HepG2 (cell line): Measurements from ENCODE around the gene UBTF. TPM values are rescaled to one million over a fixed set of nuclear protein-coding genes. Genes with fewer than 3 reads are reported as not detected.
A peak's percentile ranks its signal among the peaks of the same experiment; 100 is the strongest.

Experiments used
- ARNTL ChIP-seq: sonication (generic); formaldehyde crosslinking; IDR thresholded peaks from 2 replicates; pipeline ENCODE4 v1.4.0; 2020; ENCODE audit warnings: mild to moderate bottlenecking, missing genetic modification reagents
- ATF7-NPFF ChIP-seq: sonication (generic); formaldehyde crosslinking; IDR thresholded peaks from 2 replicates; pipeline ENCODE4 v1.8.1; 2023; ENCODE audit warnings: mild to moderate bottlenecking, low read depth, missing genetic modification reagents, moderate library complexity
- BHLHE40 ChIP-seq: IDR thresholded peaks from 2 replicates; pipeline ENCODE4 v1.6.1; 2011; ENCODE audit warnings: low read length, improper control_type of control experiment
- CEBPB ChIP-seq: IDR thresholded peaks from 2 replicates; pipeline ENCODE4 v1.6.1; 2011; ENCODE audit warnings: low read depth, low read length, improper control_type of control experiment, borderline replicate concordance
- ETV5 ChIP-seq: IDR thresholded peaks from 2 replicates; pipeline ENCODE4 v1.6.1; 2018; ENCODE audit warnings: missing biosample characterization, missing genetic modification reagents, inconsistent platforms, borderline replicate concordance
- GTF3A ChIP-seq: sonication (generic); formaldehyde crosslinking; conservative IDR thresholded peaks from 2 replicates; pipeline ENCODE4 v1.4.0; 2020; ENCODE audit warnings: mild to moderate bottlenecking, missing genetic modification reagents
- MED8 ChIP-seq: sonication (generic); formaldehyde crosslinking; IDR thresholded peaks from 2 replicates; pipeline ENCODE4 v1.8.1; 2023; ENCODE audit warnings: mild to moderate bottlenecking, missing genetic modification reagents; ENCODE audit not compliant: insufficient replicate concordance
- NFYB ChIP-seq: sonication (generic); formaldehyde crosslinking; IDR thresholded peaks from 2 replicates; pipeline ENCODE4 v1.4.0; 2020; ENCODE audit warnings: missing genetic modification reagents
- POLR2AphosphoS5 ChIP-seq: IDR thresholded peaks from 2 replicates; pipeline ENCODE4 v1.6.1; 2012; ENCODE audit warnings: low read depth, low read length
- RELA ChIP-seq: sonication (generic); formaldehyde crosslinking; IDR thresholded peaks from 2 replicates; pipeline ENCODE4 v1.4.0; 2020; ENCODE audit warnings: missing genetic modification reagents
- ZNF543 ChIP-seq: sonication (generic); formaldehyde crosslinking; IDR thresholded peaks from 2 replicates; pipeline ENCODE4 v1.4.0; 2020; ENCODE audit warnings: mild to moderate bottlenecking, missing genetic modification reagents
- ZNF552 ChIP-seq: sonication (generic); formaldehyde crosslinking; IDR thresholded peaks from 2 replicates; pipeline ENCODE4 v1.9.0; 2022; ENCODE audit warnings: missing genetic modification reagents, mild to moderate bottlenecking, borderline replicate concordance
- ZNF891 ChIP-seq: sonication (generic); formaldehyde crosslinking; IDR thresholded peaks from 2 replicates; pipeline ENCODE4 v1.5.0; 2020; ENCODE audit warnings: mild to moderate bottlenecking, missing genetic modification reagents
- polyA plus RNA-seq, 8 experiments: library from polyadenylated mRNA; depleted of rRNA in 3 of 8; stranded (reverse) in 7 of 8; unstranded in 1 of 8; fragments of >200 nt; fragmentation: Illumina TruSeq in 4 of 8; extraction: Trizol in 4 of 8; gene quantifications; 2 replicates each; pipeline versions ENCODE4 v1.2.1 to v1.2.3, GENCODE V29; 2011 to 2016; ENCODE audit warnings: low read depth in 4 of 8, missing spikeins in 1 of 8, mixed read lengths in 1 of 8; ENCODE audit not compliant: insufficient read depth in 1 of 8
- total RNA-seq, 5 experiments: library from RNA; depleted of rRNA; stranded (reverse); fragments of >200 nt; fragmentation: Illumina TruSeq; extraction: Trizol; gene quantifications; 2 replicates each; pipeline ENCODE4 v1.2.3, GENCODE V29; 2016; ENCODE audit warnings: low read depth in 1 of 5
- TF ChIP-seq, protein P1 (sequence below): sonication (generic); formaldehyde crosslinking; IDR thresholded peaks from 2 replicates; pipeline ENCODE4 v1.4.0; 2020; ENCODE audit warnings: missing genetic modification reagents, borderline replicate concordance
- TF ChIP-seq, protein P2 (sequence below): IDR thresholded peaks from 2 replicates; pipeline ENCODE4 v1.6.1; 2016; ENCODE audit warnings: missing compliant biosample characterization, missing genetic modification reagents, borderline replicate concordance
- TF ChIP-seq, protein P3 (sequence below): sonication (generic); formaldehyde crosslinking; IDR thresholded peaks from 2 replicates; pipeline ENCODE4 v1.4.0; 2020; ENCODE audit warnings: missing genetic modification reagents, borderline replicate concordance
- TF ChIP-seq, protein P4 (sequence below): sonication (generic); formaldehyde crosslinking; IDR thresholded peaks from 2 replicates; pipeline ENCODE4 v1.5.1; 2020; ENCODE audit warnings: missing genetic modification reagents, mild to moderate bottlenecking, borderline replicate concordance

The UBTF gene
- total and polyA plus RNA-seq, 2 of the 13 experiments (the other 11 are each of a cell fraction or from before 2014, with no cell fraction given): 15.2 to 60.9 TPM

DNA sequence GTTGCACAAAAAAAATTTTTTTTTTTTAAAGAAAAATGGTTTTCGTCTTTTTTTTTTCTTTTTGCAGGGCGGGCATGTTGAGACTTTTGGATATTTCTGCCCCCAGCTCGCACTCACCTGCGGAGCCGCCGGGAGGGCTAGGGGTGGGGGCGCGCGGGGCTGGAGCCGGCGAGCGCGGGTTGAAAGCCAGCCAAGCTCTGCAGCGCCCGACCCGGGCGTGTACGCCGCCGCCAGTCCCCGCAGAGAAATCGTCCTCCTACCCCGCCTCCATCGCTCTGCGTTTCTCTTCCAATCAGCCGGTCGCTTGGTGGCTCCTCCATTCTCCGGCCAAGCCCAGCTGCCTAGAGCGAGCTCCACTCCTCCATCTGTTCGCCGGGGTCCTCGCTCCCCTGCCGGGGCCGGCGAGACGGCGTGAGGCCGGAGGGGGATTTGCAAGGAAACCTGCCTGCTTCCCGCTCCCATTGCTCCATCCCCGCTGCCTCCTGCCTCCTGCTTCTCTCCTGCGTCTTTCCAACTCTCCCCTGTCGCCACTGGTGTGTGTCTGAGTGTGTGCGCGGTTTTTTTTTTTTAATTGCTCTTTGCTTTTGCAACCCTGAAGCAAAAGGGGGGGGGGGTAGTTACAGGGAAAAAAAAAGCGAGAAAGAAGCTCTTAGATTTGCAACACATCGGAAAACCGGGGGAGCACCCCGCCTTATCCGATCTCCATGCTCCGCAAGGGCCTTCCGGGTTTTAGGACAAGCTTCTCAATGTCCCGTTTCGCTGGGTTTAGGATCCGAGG, 1.8 kb upstream of the UBTF start (continued):
- TF ChIP-seq, protein P1, sequence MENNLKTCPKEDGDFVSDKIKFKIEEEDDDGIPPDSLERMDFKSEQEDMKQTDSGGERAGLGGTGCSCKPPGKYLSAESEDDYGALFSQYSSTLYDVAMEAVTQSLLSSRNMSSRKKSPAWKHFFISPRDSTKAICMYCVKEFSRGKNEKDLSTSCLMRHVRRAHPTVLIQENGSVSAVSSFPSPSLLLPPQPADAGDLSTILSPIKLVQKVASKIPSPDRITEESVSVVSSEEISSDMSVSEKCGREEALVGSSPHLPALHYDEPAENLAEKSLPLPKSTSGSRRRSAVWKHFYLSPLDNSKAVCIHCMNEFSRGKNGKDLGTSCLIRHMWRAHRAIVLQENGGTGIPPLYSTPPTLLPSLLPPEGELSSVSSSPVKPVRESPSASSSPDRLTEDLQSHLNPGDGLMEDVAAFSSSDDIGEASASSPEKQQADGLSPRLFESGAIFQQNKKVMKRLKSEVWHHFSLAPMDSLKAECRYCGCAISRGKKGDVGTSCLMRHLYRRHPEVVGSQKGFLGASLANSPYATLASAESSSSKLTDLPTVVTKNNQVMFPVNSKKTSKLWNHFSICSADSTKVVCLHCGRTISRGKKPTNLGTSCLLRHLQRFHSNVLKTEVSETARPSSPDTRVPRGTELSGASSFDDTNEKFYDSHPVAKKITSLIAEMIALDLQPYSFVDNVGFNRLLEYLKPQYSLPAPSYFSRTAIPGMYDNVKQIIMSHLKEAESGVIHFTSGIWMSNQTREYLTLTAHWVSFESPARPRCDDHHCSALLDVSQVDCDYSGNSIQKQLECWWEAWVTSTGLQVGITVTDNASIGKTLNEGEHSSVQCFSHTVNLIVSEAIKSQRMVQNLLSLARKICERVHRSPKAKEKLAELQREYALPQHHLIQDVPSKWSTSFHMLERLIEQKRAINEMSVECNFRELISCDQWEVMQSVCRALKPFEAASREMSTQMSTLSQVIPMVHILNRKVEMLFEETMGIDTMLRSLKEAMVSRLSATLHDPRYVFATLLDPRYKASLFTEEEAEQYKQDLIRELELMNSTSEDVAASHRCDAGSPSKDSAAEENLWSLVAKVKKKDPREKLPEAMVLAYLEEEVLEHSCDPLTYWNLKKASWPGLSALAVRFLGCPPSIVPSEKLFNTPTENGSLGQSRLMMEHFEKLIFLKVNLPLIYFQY (CRISPR knock-in tag): no peak
- TF ChIP-seq GTF3A (no peak), ZNF552 (no peak), RELA (CRISPR knock-in tag) (0 out of 2 replicates have a peak, but pooled peaks have one; percentile 53), NFYB (CRISPR knock-in tag) (peak; percentile 43; the same call in 1 of the 2 replicates), ARNTL (CRISPR knock-in tag) (no peak; the same call in 1 of the 2 replicates), CEBPB (no peak), ATF7-NPFF (peak; percentile 76; the same call in 1 of the 2 replicates), BHLHE40 (no peak), ZNF543 (CRISPR knock-in tag) (peak; percentile 24; the same call in 1 of the 2 replicates), POLR2AphosphoS5 (peak; percentile 35; the same call in 1 of the 2 replicates), ETV5 (0 out of 2 replicates have a peak, but pooled peaks have one; percentile 4), ZNF891 (CRISPR knock-in tag) (peak; percentile 53; the same call in 1 of the 2 replicates), MED8 (no peak)
- TF ChIP-seq, protein P2, sequence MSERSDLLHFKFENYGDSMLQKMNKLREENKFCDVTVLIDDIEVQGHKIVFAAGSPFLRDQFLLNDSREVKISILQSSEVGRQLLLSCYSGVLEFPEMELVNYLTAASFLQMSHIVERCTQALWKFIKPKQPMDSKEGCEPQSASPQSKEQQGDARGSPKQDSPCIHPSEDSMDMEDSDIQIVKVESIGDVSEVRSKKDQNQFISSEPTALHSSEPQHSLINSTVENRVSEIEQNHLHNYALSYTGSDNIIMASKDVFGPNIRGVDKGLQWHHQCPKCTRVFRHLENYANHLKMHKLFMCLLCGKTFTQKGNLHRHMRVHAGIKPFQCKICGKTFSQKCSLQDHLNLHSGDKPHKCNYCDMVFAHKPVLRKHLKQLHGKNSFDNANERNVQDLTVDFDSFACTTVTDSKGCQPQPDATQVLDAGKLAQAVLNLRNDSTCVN (CRISPR knock-in tag): no peak
- TF ChIP-seq, protein P3, sequence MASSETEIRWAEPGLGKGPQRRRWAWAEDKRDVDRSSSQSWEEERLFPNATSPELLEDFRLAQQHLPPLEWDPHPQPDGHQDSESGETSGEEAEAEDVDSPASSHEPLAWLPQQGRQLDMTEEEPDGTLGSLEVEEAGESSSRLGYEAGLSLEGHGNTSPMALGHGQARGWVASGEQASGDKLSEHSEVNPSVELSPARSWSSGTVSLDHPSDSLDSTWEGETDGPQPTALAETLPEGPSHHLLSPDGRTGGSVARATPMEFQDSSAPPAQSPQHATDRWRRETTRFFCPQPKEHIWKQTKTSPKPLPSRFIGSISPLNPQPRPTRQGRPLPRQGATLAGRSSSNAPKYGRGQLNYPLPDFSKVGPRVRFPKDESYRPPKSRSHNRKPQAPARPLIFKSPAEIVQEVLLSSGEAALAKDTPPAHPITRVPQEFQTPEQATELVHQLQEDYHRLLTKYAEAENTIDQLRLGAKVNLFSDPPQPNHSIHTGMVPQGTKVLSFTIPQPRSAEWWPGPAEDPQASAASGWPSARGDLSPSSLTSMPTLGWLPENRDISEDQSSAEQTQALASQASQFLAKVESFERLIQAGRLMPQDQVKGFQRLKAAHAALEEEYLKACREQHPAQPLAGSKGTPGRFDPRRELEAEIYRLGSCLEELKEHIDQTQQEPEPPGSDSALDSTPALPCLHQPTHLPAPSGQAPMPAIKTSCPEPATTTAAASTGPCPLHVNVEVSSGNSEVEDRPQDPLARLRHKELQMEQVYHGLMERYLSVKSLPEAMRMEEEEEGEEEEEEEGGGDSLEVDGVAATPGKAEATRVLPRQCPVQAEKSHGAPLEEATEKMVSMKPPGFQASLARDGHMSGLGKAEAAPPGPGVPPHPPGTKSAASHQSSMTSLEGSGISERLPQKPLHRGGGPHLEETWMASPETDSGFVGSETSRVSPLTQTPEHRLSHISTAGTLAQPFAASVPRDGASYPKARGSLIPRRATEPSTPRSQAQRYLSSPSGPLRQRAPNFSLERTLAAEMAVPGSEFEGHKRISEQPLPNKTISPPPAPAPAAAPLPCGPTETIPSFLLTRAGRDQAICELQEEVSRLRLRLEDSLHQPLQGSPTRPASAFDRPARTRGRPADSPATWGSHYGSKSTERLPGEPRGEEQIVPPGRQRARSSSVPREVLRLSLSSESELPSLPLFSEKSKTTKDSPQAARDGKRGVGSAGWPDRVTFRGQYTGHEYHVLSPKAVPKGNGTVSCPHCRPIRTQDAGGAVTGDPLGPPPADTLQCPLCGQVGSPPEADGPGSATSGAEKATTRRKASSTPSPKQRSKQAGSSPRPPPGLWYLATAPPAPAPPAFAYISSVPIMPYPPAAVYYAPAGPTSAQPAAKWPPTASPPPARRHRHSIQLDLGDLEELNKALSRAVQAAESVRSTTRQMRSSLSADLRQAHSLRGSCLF (CRISPR knock-in tag): no peak
- TF ChIP-seq, protein P4, sequence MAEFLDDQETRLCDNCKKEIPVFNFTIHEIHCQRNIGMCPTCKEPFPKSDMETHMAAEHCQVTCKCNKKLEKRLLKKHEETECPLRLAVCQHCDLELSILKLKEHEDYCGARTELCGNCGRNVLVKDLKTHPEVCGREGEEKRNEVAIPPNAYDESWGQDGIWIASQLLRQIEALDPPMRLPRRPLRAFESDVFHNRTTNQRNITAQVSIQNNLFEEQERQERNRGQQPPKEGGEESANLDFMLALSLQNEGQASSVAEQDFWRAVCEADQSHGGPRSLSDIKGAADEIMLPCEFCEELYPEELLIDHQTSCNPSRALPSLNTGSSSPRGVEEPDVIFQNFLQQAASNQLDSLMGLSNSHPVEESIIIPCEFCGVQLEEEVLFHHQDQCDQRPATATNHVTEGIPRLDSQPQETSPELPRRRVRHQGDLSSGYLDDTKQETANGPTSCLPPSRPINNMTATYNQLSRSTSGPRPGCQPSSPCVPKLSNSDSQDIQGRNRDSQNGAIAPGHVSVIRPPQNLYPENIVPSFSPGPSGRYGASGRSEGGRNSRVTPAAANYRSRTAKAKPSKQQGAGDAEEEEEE (CRISPR knock-in tag): no peak
